B cell (primary cell): Measurements from ENCODE around the gene MAPRE2.

Experiments
- EZH2 ChIP-seq: IDR thresholded peaks from 2 replicates; pipeline ENCODE4 v1.6.1; 2012; ENCODE audit warnings: borderline replicate concordance, low read depth, mild to moderate bottlenecking, moderate library complexity, low read length; ENCODE audit not compliant: insufficient read depth, poor library complexity, severe bottlenecking
- TF ChIP-seq, protein P1 (sequence below): fragments of 200-600 bp; IDR thresholded peaks from one replicate; pipeline ENCODE4 v1.8.0; 2022; ENCODE audit warnings: antibody characterized with exemption, mild to moderate bottlenecking

GRCh38 chr18:35085450-35086380, 44.5 kb downstream of the MAPRE2 start:
- TF ChIP-seq, protein P1, sequence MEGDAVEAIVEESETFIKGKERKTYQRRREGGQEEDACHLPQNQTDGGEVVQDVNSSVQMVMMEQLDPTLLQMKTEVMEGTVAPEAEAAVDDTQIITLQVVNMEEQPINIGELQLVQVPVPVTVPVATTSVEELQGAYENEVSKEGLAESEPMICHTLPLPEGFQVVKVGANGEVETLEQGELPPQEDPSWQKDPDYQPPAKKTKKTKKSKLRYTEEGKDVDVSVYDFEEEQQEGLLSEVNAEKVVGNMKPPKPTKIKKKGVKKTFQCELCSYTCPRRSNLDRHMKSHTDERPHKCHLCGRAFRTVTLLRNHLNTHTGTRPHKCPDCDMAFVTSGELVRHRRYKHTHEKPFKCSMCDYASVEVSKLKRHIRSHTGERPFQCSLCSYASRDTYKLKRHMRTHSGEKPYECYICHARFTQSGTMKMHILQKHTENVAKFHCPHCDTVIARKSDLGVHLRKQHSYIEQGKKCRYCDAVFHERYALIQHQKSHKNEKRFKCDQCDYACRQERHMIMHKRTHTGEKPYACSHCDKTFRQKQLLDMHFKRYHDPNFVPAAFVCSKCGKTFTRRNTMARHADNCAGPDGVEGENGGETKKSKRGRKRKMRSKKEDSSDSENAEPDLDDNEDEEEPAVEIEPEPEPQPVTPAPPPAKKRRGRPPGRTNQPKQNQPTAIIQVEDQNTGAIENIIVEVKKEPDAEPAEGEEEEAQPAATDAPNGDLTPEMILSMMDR: no peak
- no peak for TF ChIP-seq EZH2
